IMR-90 (cell line): ENCODE measurements around the gene FOXP1. TPM values are rescaled to one million over a fixed set of nuclear protein-coding genes. Genes with fewer than 3 reads are reported as not detected.
A peak's percentile ranks its signal among the peaks of the same experiment; 100 is the strongest.

Experiments
- ATAC-seq: fragments of 200-7000 bp; cut with Tn5 transposase; 2 replicates; pipeline ENCODE4 v1.9.1; 2020; ENCODE audit warnings: low read depth, mild to moderate bottlenecking, moderate library complexity
- BruUV-seq: library from RNA; stranded (reverse); fragments of 400-500 nt; replicated peaks from 2 replicates; lab custom pipeline; 2021; lab: Mats Ljungman, UMichigan
- CTCF ChIA-PET: fragments of 300-600 bp; formaldehyde crosslinking; extraction: SDS; loops from one replicate; lab custom pipeline; 2021; ENCODE audit warnings: antibody characterized with exemption; lab: Yijun Ruan, JAX
- POLR2A ChIA-PET: fragments of 300-600 bp; sonication (Branson Sonifier 250); formaldehyde crosslinking; loops from one replicate; lab custom pipeline; 2022; ENCODE audit warnings: antibody characterized with exemption; ENCODE audit not compliant: unreplicated experiment; lab: Charles Lee
- DNase-seq: peaks from one replicate; pipeline ENCODE4 v3.0.0; 2013
- H2AFZ ChIP-seq: replicated peaks from 2 replicates; pipeline ENCODE3; 2013; ENCODE audit warnings: low read length, mild to moderate bottlenecking; ENCODE audit not compliant: poor library complexity
- H2AK5ac ChIP-seq: 2 replicates; pipeline ENCODE4 v1.6.1; 2013; ENCODE audit warnings: low read depth, low read length, inconsistent platforms
- H2AK9ac ChIP-seq: replicated peaks from 2 replicates; pipeline ENCODE3; 2013; ENCODE audit warnings: mild to moderate bottlenecking, low read depth, low read length, moderate library complexity; ENCODE audit not compliant: poor library complexity
- H2BK120ac ChIP-seq: 2 replicates; pipeline ENCODE4 v1.6.1; 2013; ENCODE audit warnings: low read depth, low read length, inconsistent platforms
- H2BK15ac ChIP-seq: 3 replicates; pipeline ENCODE4 v1.6.1; 2013; ENCODE audit warnings: low read depth, low read length, inconsistent platforms
- H2BK20ac ChIP-seq: 2 replicates; pipeline ENCODE4 v1.6.1; 2013; ENCODE audit warnings: low read depth, mild to moderate bottlenecking, inconsistent platforms, low read length, moderate library complexity
- H2BK5ac ChIP-seq: 2 replicates; pipeline ENCODE4 v1.6.1; 2013; ENCODE audit warnings: mild to moderate bottlenecking, low read depth, low read length, inconsistent platforms; ENCODE audit not compliant: poor library complexity, severe bottlenecking
- H3K14ac ChIP-seq: replicated peaks from 2 replicates; pipeline ENCODE4 v1.6.1; 2013; ENCODE audit warnings: low read depth, low read length, inconsistent platforms
- H3K18ac ChIP-seq: 2 replicates; pipeline ENCODE4 v1.6.1; 2013; ENCODE audit warnings: low read depth, low read length, control low read depth
- H3K23ac ChIP-seq: 2 replicates; pipeline ENCODE4 v1.6.1; 2013; ENCODE audit warnings: low read depth, low read length, inconsistent platforms
- H3K27ac ChIP-seq: 2 replicates; pipeline ENCODE4 v1.5.1; 2013; ENCODE audit warnings: mild to moderate bottlenecking, control low read depth, low read length; ENCODE audit not compliant: insufficient read depth
- H3K27me3 ChIP-seq: 2 replicates; pipeline ENCODE4 v1.6.1; 2013; ENCODE audit warnings: low read length; ENCODE audit not compliant: control insufficient read depth, insufficient read depth
- H3K36me3 ChIP-seq: 2 replicates; pipeline ENCODE4 v1.6.1; 2013; ENCODE audit warnings: low read length, mixed read lengths; ENCODE audit not compliant: control insufficient read depth, insufficient read depth
- H3K4ac ChIP-seq: 2 replicates; pipeline ENCODE4 v1.6.1; 2013; ENCODE audit warnings: low read depth, low read length, inconsistent platforms
- H3K4me1 ChIP-seq: 2 replicates; pipeline ENCODE4 v1.6.1; 2013; ENCODE audit warnings: low read length, mixed read lengths; ENCODE audit not compliant: control insufficient read depth, insufficient read depth
- H3K4me2 ChIP-seq: 2 replicates; pipeline ENCODE4 v1.6.1; 2013; ENCODE audit warnings: low read depth, mild to moderate bottlenecking, control low read depth, low read length, moderate library complexity
- H3K4me3 ChIP-seq: 2 replicates; pipeline ENCODE4 v1.5.1; 2013; ENCODE audit warnings: low read depth, mild to moderate bottlenecking, control low read depth, low read length, moderate library complexity; ENCODE audit not compliant: insufficient read depth
- H3K56ac ChIP-seq: 2 replicates; pipeline ENCODE4 v1.6.1; 2013; ENCODE audit warnings: low read length, inconsistent platforms; ENCODE audit not compliant: insufficient read depth; ENCODE audit errors: extremely low read depth
- H3K79me1 ChIP-seq, 2 experiments: 2 replicates each; pipeline ENCODE4 v1.6.1; 2013; ENCODE audit warnings: low read length in 2 of 2, inconsistent platforms in 1 of 2, low read depth in 1 of 2
- H3K9ac ChIP-seq: 2 replicates; pipeline ENCODE4 v1.6.1; 2013; ENCODE audit warnings: low read depth, low read length, control low read depth
- H3K9me1 ChIP-seq: 2 replicates; pipeline ENCODE4 v1.6.1; 2013; ENCODE audit warnings: low read length, inconsistent platforms; ENCODE audit not compliant: insufficient read depth
- H3K9me3 ChIP-seq: 2 replicates; pipeline ENCODE4 v1.6.1; 2013; ENCODE audit warnings: low read length; ENCODE audit not compliant: control insufficient read depth, insufficient read depth
- H4K20me1 ChIP-seq: 2 replicates; pipeline ENCODE4 v1.6.1; 2013; ENCODE audit warnings: low read length, inconsistent platforms; ENCODE audit not compliant: insufficient read depth
- H4K5ac ChIP-seq: 2 replicates; pipeline ENCODE4 v1.6.1; 2013; ENCODE audit warnings: mild to moderate bottlenecking, low read depth, low read length, control low read depth
- H4K8ac ChIP-seq, 2 experiments: 2 replicates each; pipeline ENCODE4 v1.6.1; 2013; ENCODE audit warnings: low read depth in 2 of 2, low read length in 2 of 2, control low read depth in 1 of 2, inconsistent platforms in 1 of 2
- H4K91ac ChIP-seq: 2 replicates; pipeline ENCODE4 v1.6.1; 2013; ENCODE audit warnings: low read depth, low read length, inconsistent platforms; ENCODE audit not compliant: insufficient read depth
- BHLHE40 ChIP-seq: fragments of 150-350 bp; IDR thresholded peaks from 2 replicates; pipeline ENCODE4 v1.6.1; 2016; ENCODE audit warnings: mild to moderate bottlenecking, low read depth, low read length
- FOS ChIP-seq: fragments of 150-350 bp; IDR thresholded peaks from 2 replicates; pipeline ENCODE4 v1.6.1; 2016; ENCODE audit warnings: low read depth, low read length
- MXI1 ChIP-seq: IDR thresholded peaks from 2 replicates; pipeline ENCODE4 v1.6.1; 2012; ENCODE audit warnings: low read depth, mild to moderate bottlenecking, low read length, moderate library complexity, borderline replicate concordance
- POLR2A ChIP-seq: IDR thresholded peaks from 2 replicates; pipeline ENCODE4 v1.6.1; 2012; ENCODE audit warnings: mild to moderate bottlenecking, low read depth, low read length
- RAD21 ChIP-seq: IDR thresholded peaks from 2 replicates; pipeline ENCODE4 v1.6.1; 2012; ENCODE audit warnings: low read length, improper control_type of control experiment
- WGBS, 2 experiments: methylation state at CpG; one replicate each; pipeline versions ENCODE4 v1.1.5 to v1.1.7; 2013; ENCODE audit warnings: missing lambda C conversion rate in 2 of 2; ENCODE audit not compliant: insufficient read length in 1 of 2; ENCODE audit errors: extremely low coverage in 2 of 2; 5-methylcytosine and 5-hydroxymethylcytosine counted together
- dilution Hi-C: fragments of 300-500 bp; cut with HindIII; formaldehyde crosslinking; loops from one replicate; pipeline ENCODE4 v1.14.3; 2018; ENCODE audit warnings: low sequenced_read_pairs; ENCODE audit not compliant: unreplicated experiment
- in situ Hi-C: fragments of 300-500 bp; cut with MboI; formaldehyde crosslinking; loops from 3 replicates; pipeline ENCODE4 v1.14.3; 2019; ENCODE audit warnings: low sequenced_read_pairs, inconsistent platforms, mixed read lengths
- intact Hi-C: fragments of 100-400 bp; cut with micrococcal nuclease; formaldehyde crosslinking; loops from 2 replicates; pipeline ENCODE4 v1.10.0; 2022
- polyA plus RNA-seq, 3 experiments: library from polyadenylated mRNA; depleted of rRNA; stranded (reverse); fragments of >200 nt; gene quantifications; 2 replicates each; pipeline ENCODE4 v1.2.3, GENCODE V29; 2012; ENCODE audit warnings: low replicate concordance in 1 of 3
- total RNA-seq: library from RNA; depleted of rRNA; stranded (reverse); fragments of >200 nt; gene quantifications from 2 replicates; pipeline ENCODE4 v1.2.3, GENCODE V29; 2012

The FOXP1 gene
- total and polyA plus RNA-seq, 2 of the 4 experiments (the other 2 are of a cell fraction) = 37.0 to 132 TPM

- peak overlapping the region; percentile 1; the same call in 2 of the 3 replicates for H2BK15ac ChIP-seq
- DNase-seq (no peak), ATAC-seq (no peak)
- H3K36me3 ChIP-seq = no peaks in the 10 kb centered on the region
- ChIA-PET CTCF (interaction anchor here (0.6 kb wide), 2 partner anchors 10 to 208 kb away, joined by 3 read pairs; no protein-coding TSS in a partner anchor), POLR2A (no interaction called here)
- peak overlapping the region; percentile 46 for H3K14ac ChIP-seq
- H3K4me3 ChIP-seq = peak overlapping the region; percentile 64
- peak overlapping the region; percentile 2; the same call in 1 of the 2 replicates for H4K91ac ChIP-seq
- H3K56ac ChIP-seq = peak overlapping the region; percentile 97; the same call in 1 of the 2 replicates
- H3K4me1 ChIP-seq = peaks cover 9% of the 10 kb centered on the region
- no peaks in the 10 kb centered on the region for H3K9me3 ChIP-seq
- peak overlapping the region; percentile 26 for H2BK120ac ChIP-seq
- dilution Hi-C loops (no loop called here), intact Hi-C loops (loop anchor here (1.0 to 5.0 kb wide), 3 partner anchors 64 to 412 kb away; no protein-coding TSS in a partner anchor), in situ Hi-C loops (no loop called here)
- H4K20me1 ChIP-seq = no peaks in the 10 kb centered on the region
- peak overlapping the region; percentile 52 for H4K5ac ChIP-seq
- no CpG with 5 or more reads among the region's 6 CpGs for WGBS, 2 experiments
- H3K23ac ChIP-seq = peak overlapping the region; percentile 26; the same call in 1 of the 2 replicates
- TF ChIP-seq RAD21 = 0 out of 2 replicates have a peak, but pooled peaks have one; percentile 16
- TF ChIP-seq BHLHE40 = no peak
- TF ChIP-seq FOS = no peak
- TF ChIP-seq POLR2A = peak; percentile 37; the same call in 1 of the 2 replicates
- no peak for TF ChIP-seq MXI1
- peak overlapping the region; percentile 34; the same call in 1 of the 2 replicates for H2BK20ac ChIP-seq
- peak overlapping the region; percentile 99 for H3K9ac ChIP-seq
- H2AFZ ChIP-seq = no peak overlapping the region
- H3K4ac ChIP-seq = peak overlapping the region; percentile 25; the same call in 1 of the 2 replicates
- peak overlapping the region; percentile 79 to 87; a peak in 3 of 4 replicates for H4K8ac ChIP-seq
- H3K27ac ChIP-seq = peak overlapping the region; percentile 99
- H3K27me3 ChIP-seq = no peaks in the 10 kb centered on the region
- peak overlapping the region; percentile 90 for H2BK5ac ChIP-seq
- BruUV-seq = no TSS peak
- H3K4me2 ChIP-seq = peak overlapping the region; percentile 89
- H3K79me1 ChIP-seq = peaks cover 14 to 55% of the 10 kb centered on the region in 2 experiments
- peak overlapping the region; percentile 48 for H3K18ac ChIP-seq
- peaks cover 4% of the 10 kb centered on the region; the same call in 1 of the 2 replicates for H3K9me1 ChIP-seq
- H2AK9ac ChIP-seq = no peak overlapping the region
- peak overlapping the region; percentile 13; the same call in 1 of the 2 replicates for H2AK5ac ChIP-seq
These were observed 454.6 kb downstream of the FOXP1 start for GRCh38 chr3:71128961-71129360.
